ENCODE measurements around the gene DHX15.

The DHX15 gene

GRCh38 chr4:24603343-24603742, 19.0 kb upstream of the DHX15 start:
- no peak for TF ChIP-seq CTCF (conservative IDR thresholded peaks at IDR 0.05; ENCODE audit: low read length)
- no peak for DNase-seq (ENCODE audit: low read depth)

GRCh38 chr4:24601121-24601520, 16.8 kb upstream of the DHX15 start:
- no peak for TF ChIP-seq CTCF (conservative IDR thresholded peaks at IDR 0.05; ENCODE audit: low read length)
- no peak overlapping the region for H3K4me3 ChIP-seq (ENCODE audit: low read length)
- no peak for DNase-seq (ENCODE audit: low read depth)

More at GRCh38 chr4:24603343-24603742, 19.0 kb upstream of the DHX15 start:
- H3K4me3 ChIP-seq (ENCODE audit: low read length) = no peak overlapping the region

- H3K4me3 ChIP-seq (ENCODE audit: low read length) = no peak overlapping the region
- no peak for DNase-seq (ENCODE audit: low read depth)
- no peak for TF ChIP-seq CTCF (conservative IDR thresholded peaks at IDR 0.05; ENCODE audit: low read length)
Measured at GRCh38 chr4:24599275-24599674, 14.9 kb upstream of the DHX15 start.

GRCh38 chr4:24598025-24598424, 13.7 kb upstream of the DHX15 start:
- no peak overlapping the region for H3K4me3 ChIP-seq (ENCODE audit: low read length)
- DNase-seq (ENCODE audit: low read depth) = no peak
- TF ChIP-seq CTCF (conservative IDR thresholded peaks at IDR 0.05; ENCODE audit: low read length) = no peak

DNA sequence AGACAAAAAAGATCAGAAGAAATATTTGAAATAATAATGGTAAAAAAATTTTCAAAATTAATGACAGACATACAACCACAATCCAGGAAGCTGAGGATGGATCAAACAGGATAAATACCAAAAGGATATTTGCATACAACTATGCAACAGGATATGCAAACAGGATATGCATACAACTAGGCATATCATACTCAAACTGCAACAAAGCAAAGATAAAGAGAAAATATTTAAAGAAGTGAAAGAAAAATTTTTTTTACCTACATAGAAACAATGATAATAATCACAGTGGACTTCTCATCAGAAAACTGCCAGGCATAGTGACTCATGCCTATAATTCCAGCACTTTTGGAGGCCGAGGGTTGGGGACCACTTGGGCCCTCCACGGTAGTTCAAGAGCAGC, 11.3 kb upstream of the DHX15 start:
- no peak for DNase-seq (ENCODE audit: low read depth)
- H3K4me3 ChIP-seq (ENCODE audit: low read length) = no peak overlapping the region
- no peak for TF ChIP-seq CTCF (conservative IDR thresholded peaks at IDR 0.05; ENCODE audit: low read length)

DNA sequence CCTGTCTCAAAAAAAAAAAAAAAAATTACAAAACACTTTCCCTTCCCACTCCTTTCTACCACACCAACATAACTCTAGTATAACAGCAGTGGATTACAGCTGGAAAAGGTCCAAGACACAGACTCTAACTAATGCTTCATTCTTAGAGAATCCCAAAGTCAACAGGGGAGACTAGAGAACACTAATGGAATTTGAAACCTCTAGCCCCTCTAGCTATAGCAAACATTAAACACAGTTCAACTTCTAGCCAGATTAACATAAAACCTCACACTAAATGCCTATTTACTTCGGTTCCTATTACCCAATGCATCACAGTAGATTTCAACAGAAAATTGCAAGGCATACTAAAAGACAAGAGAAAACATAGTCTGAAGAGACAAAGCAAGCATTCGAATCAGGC, 10.5 kb upstream of the DHX15 start:
- no peak for TF ChIP-seq CTCF (conservative IDR thresholded peaks at IDR 0.05; ENCODE audit: low read length)
- DNase-seq (ENCODE audit: low read depth) = no peak
- H3K4me3 ChIP-seq (ENCODE audit: low read length) = no peak overlapping the region

DNA sequence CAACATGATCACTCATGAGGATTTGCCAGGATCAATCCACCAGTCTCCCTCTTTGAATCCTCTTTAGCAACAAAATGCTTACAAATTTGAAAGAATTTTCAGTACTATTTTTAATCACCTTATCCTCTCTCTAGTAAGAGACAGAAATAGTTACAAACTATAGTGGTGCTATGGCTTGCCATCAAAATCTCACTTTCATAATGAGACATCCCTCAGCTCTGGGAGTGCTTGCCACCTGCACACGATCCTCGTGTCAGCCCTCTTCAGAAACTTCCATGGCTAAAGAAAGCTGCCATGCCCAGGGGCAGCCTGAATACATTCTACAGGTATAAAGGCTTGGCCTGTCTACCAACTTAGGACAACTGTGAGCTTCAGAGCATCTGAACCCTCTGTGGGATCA, 5.1 kb upstream of the DHX15 start:
- H3K4me3 ChIP-seq (ENCODE audit: low read length) = no peak overlapping the region

More for the DNA sequence above, 5.1 kb upstream of the DHX15 start:
- TF ChIP-seq CTCF (conservative IDR thresholded peaks at IDR 0.05; ENCODE audit: low read length) = no peak
- DNase-seq (ENCODE audit: low read depth) = no peak
